Measurements from ENCODE around the gene MED25. TPM values are rescaled to one million over a fixed set of nuclear protein-coding genes. Genes with fewer than 3 reads are reported as not detected.
A peak's percentile ranks its signal among the peaks of the same experiment; 100 is the strongest.

Gene MED25
- total and polyA plus RNA-seq, 2 donors (not counting 1 experiment from before 2014, with no cell fraction given): 11.2 to 20.2 TPM

GRCh38 chr19:49801401-49801888 is 16.6 kb upstream of the MED25 start:
- Histone ChIP-seq H4K20me1 (ENCODE audit: control insufficient read depth, extremely low read depth, insufficient read depth, low read length) (no peaks in the 10 kb centered on the region), H3K27me3 (ENCODE audit: control insufficient read depth, insufficient read depth, low read length) (no peaks in the 10 kb centered on the region), H2AFZ (ENCODE audit: low read length) (no peak overlapping the region), H3K36me3 (ENCODE audit: control insufficient read depth, insufficient read depth, low read length) (peaks cover 36% of the 10 kb centered on the region), H3K4me3 (replicated peaks in 1 of 4; ENCODE audit: control extremely low read depth in 1 of 4, insufficient read depth in 1 of 4, low read depth in 3 of 4, low read length in 4 of 4) (peak overlapping the region in 3 of 4 experiments; percentile 10 to 62 (median 36)), H3K4me1 (ENCODE audit: control insufficient read depth, extremely low read depth, insufficient read depth, low read length) (peaks cover 4% of the 10 kb centered on the region), H3K79me2 (ENCODE audit: control insufficient read depth, insufficient read depth, low read length) (no peaks in the 10 kb centered on the region), H3K27ac (ENCODE audit: insufficient read depth, low read length) (no peak overlapping the region), H3K9me3 (ENCODE audit: control insufficient read depth, insufficient read depth, low read depth, low read length) (no peaks in the 10 kb centered on the region), H3K4me2 (ENCODE audit: extremely low read depth, insufficient read depth, low read length) (no peak overlapping the region), H3K9ac (ENCODE audit: insufficient read depth, low read length) (no peak overlapping the region)
- TF ChIP-seq EZH2 (IDR thresholded peaks at IDR 0.05; ENCODE audit: low read length, missing control alignments): no peak
- no peak for TF ChIP-seq CTCF (conservative IDR thresholded peaks at IDR 0.05 in 1 of 2, IDR thresholded peaks at IDR 0.05 in 1 of 2; ENCODE audit: low read depth in 1 of 2, low read length in 2 of 2)
- no peak for DNase-seq (ENCODE audit: low read depth in 2 of 2)

GRCh38 chr19:49801966-49802661 is 16.0 kb upstream of the MED25 start:
- Histone ChIP-seq H3K4me1 (ENCODE audit: control insufficient read depth, extremely low read depth, insufficient read depth, low read length) (peaks cover 4% of the 10 kb centered on the region), H3K27me3 (ENCODE audit: control insufficient read depth, insufficient read depth, low read length) (no peaks in the 10 kb centered on the region), H3K4me3 (replicated peaks in 1 of 4; ENCODE audit: control extremely low read depth in 1 of 4, insufficient read depth in 1 of 4, low read depth in 3 of 4, low read length in 4 of 4) (peak overlapping the region; percentile 33 to 62 (median 36)), H2AFZ (ENCODE audit: low read length) (no peak overlapping the region), H3K27ac (ENCODE audit: insufficient read depth, low read length) (peak overlapping the region; percentile 23), H4K20me1 (ENCODE audit: control insufficient read depth, extremely low read depth, insufficient read depth, low read length) (no peaks in the 10 kb centered on the region), H3K4me2 (ENCODE audit: extremely low read depth, insufficient read depth, low read length) (peak overlapping the region; percentile 88), H3K9me3 (ENCODE audit: control insufficient read depth, insufficient read depth, low read depth, low read length) (no peaks in the 10 kb centered on the region), H3K36me3 (ENCODE audit: control insufficient read depth, insufficient read depth, low read length) (peaks cover 32% of the 10 kb centered on the region), H3K9ac (ENCODE audit: insufficient read depth, low read length) (peak overlapping the region; percentile 37), H3K79me2 (ENCODE audit: control insufficient read depth, insufficient read depth, low read length) (no peaks in the 10 kb centered on the region)
- TF ChIP-seq CTCF (conservative IDR thresholded peaks at IDR 0.05 in 1 of 2, IDR thresholded peaks at IDR 0.05 in 1 of 2; ENCODE audit: low read depth in 1 of 2, low read length in 2 of 2) (peak; percentile 48 to 63), EZH2 (IDR thresholded peaks at IDR 0.05; ENCODE audit: low read length, missing control alignments) (no peak)
- DNase-seq (ENCODE audit: low read depth in 2 of 2): peak; percentile 84 to 89

- no peak overlapping the region for H3K27ac ChIP-seq (ENCODE audit: insufficient read depth, low read length)
- no peaks in the 10 kb centered on the region for H3K79me2 ChIP-seq (ENCODE audit: control insufficient read depth, insufficient read depth, low read length)
- H3K4me2 ChIP-seq (ENCODE audit: extremely low read depth, insufficient read depth, low read length): peak overlapping the region; percentile 35
- no peaks in the 10 kb centered on the region for H3K27me3 ChIP-seq (ENCODE audit: control insufficient read depth, insufficient read depth, low read length)
- no peak for DNase-seq (ENCODE audit: low read depth in 2 of 2)
- TF ChIP-seq EZH2 (IDR thresholded peaks at IDR 0.05; ENCODE audit: low read length, missing control alignments): no peak
- TF ChIP-seq CTCF (conservative IDR thresholded peaks at IDR 0.05 in 1 of 2, IDR thresholded peaks at IDR 0.05 in 1 of 2; ENCODE audit: low read depth in 1 of 2, low read length in 2 of 2): no peak
- H3K9me3 ChIP-seq (ENCODE audit: control insufficient read depth, insufficient read depth, low read depth, low read length): no peaks in the 10 kb centered on the region
- no peak overlapping the region for H2AFZ ChIP-seq (ENCODE audit: low read length)
- H3K36me3 ChIP-seq (ENCODE audit: control insufficient read depth, insufficient read depth, low read length): peaks cover 36% of the 10 kb centered on the region
- H3K4me1 ChIP-seq (ENCODE audit: control insufficient read depth, extremely low read depth, insufficient read depth, low read length): peaks cover 4% of the 10 kb centered on the region
- H4K20me1 ChIP-seq (ENCODE audit: control insufficient read depth, extremely low read depth, insufficient read depth, low read length): no peaks in the 10 kb centered on the region
- no peak overlapping the region for H3K9ac ChIP-seq (ENCODE audit: insufficient read depth, low read length)
- H3K4me3 ChIP-seq (replicated peaks in 1 of 4; ENCODE audit: control extremely low read depth in 1 of 4, insufficient read depth in 1 of 4, low read depth in 3 of 4, low read length in 4 of 4): peak overlapping the region in 1 of 4 experiments; percentile 7
Observed at GRCh38 chr19:49802836-49803528, 15.1 kb upstream of the MED25 start.

All from fibroblast of lung (primary cell).